DOHH2 (cell line): ENCODE data around the gene SH3BGRL2.

Source experiments
- H3F3A ChIP-seq: fragments of 200-600 bp; sonication (generic), shearing (Covaris generic); 2 replicates; pipeline ENCODE4 v1.6.0; 2016; ENCODE audit warnings: antibody characterized with exemption, mild to moderate bottlenecking; ENCODE audit not compliant: control insufficient read depth, insufficient read depth
- H3K27ac ChIP-seq: fragments of 200-600 bp; sonication (generic); 2 replicates; pipeline ENCODE4 v1.5.1; 2014; ENCODE audit warnings: low read depth, mild to moderate bottlenecking, low read length, moderate library complexity
- H3K27me3 ChIP-seq: fragments of 200-600 bp; sonication (generic); 2 replicates; pipeline ENCODE4 v1.6.1; 2014; ENCODE audit warnings: mild to moderate bottlenecking, low read length, mixed read lengths; ENCODE audit not compliant: control insufficient read depth
- H3K36me3 ChIP-seq: fragments of 200-600 bp; sonication (generic); 2 replicates; pipeline ENCODE4 v1.6.1; 2014; ENCODE audit warnings: mild to moderate bottlenecking, low read length, moderate library complexity, mixed read lengths; ENCODE audit not compliant: control insufficient read depth
- H3K4me1 ChIP-seq: fragments of 200-600 bp; sonication (generic); 2 replicates; pipeline ENCODE4 v1.6.1; 2014; ENCODE audit warnings: mild to moderate bottlenecking, low read length, mixed read lengths; ENCODE audit not compliant: control insufficient read depth
- H3K4me2 ChIP-seq: fragments of 200-600 bp; sonication (generic); 2 replicates; pipeline ENCODE4 v1.6.0; 2014; ENCODE audit warnings: mild to moderate bottlenecking, low read length, moderate library complexity
- H3K4me3 ChIP-seq: fragments of 200-600 bp; sonication (generic); 2 replicates; pipeline ENCODE4 v1.5.1; 2014; ENCODE audit warnings: mild to moderate bottlenecking, low read length, mixed read lengths
- H3K79me2 ChIP-seq: fragments of 200-600 bp; sonication (generic); 2 replicates; pipeline ENCODE4 v1.6.1; 2014; ENCODE audit warnings: mild to moderate bottlenecking, low read length, mixed read lengths; ENCODE audit not compliant: control insufficient read depth
- H3K9me2 ChIP-seq: fragments of 200-600 bp; sonication (generic); replicated peaks from 2 replicates; pipeline ENCODE4 v1.6.1; 2014; ENCODE audit warnings: mild to moderate bottlenecking, low read length, mixed read lengths; ENCODE audit not compliant: control insufficient read depth
- H3K9me3 ChIP-seq: fragments of 200-600 bp; sonication (generic); 2 replicates; pipeline ENCODE4 v1.6.1; 2014; ENCODE audit warnings: antibody characterized with exemption, low read length, mixed read lengths; ENCODE audit not compliant: control insufficient read depth, insufficient read depth
- H4K20me1 ChIP-seq: fragments of 200-600 bp; sonication (generic); 2 replicates; pipeline ENCODE4 v1.6.0; 2014; ENCODE audit warnings: low read depth, mild to moderate bottlenecking, antibody characterized with exemption, low read length, moderate library complexity; ENCODE audit not compliant: control insufficient read depth, insufficient read depth
- CTCF ChIP-seq: fragments of 200-600 bp; sonication (generic); IDR thresholded peaks from one replicate; pipeline ENCODE4 v1.5.1; 2014; ENCODE audit warnings: antibody characterized with exemption, mild to moderate bottlenecking, low read depth, low read length; ENCODE audit not compliant: poor library complexity, severe bottlenecking
- EZH2phosphoT487 ChIP-seq: fragments of 200-600 bp; sonication (generic); IDR thresholded peaks from 2 replicates; pipeline ENCODE4 v1.6.1; 2017; ENCODE audit warnings: borderline replicate concordance, mild to moderate bottlenecking, antibody characterized with exemption, low read length, moderate library complexity, mixed read lengths

The SH3BGRL2 gene

DNA sequence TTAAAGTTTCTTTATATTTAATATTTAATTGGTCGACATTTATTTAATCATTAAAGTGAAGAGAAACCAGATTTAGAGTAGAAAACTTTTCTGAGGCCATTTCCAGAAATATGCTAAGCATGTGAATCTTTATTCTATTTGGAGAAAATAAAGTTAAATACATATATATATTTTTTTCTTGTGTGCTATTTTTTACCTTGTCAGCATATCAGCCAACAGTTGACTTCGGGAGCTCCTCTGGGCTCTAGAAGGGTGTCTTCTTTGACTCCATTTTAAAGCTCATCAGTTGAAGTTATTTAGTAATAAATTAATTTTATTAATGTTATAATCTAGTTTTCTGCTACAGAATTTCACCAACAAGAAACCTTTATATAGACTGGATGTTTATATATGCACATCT, 73.1 kb downstream of the SH3BGRL2 start:
- Histone ChIP-seq H3K4me2 (no peak overlapping the region), H3K9me3 (no peaks in the 10 kb centered on the region), H3K27ac (no peak overlapping the region), H4K20me1 (no peaks in the 10 kb centered on the region), H3K4me3 (no peak overlapping the region), H3K27me3 (0 out of 2 replicates have a peak, but pooled peaks cover 2% of the 10 kb centered on the region), H3F3A (no peaks in the 10 kb centered on the region), H3K36me3 (no peaks in the 10 kb centered on the region), H3K79me2 (no peaks in the 10 kb centered on the region), H3K9me2 (no peaks in the 10 kb centered on the region), H3K4me1 (no peaks in the 10 kb centered on the region)
- no peak for TF ChIP-seq EZH2phosphoT487
- no peak for TF ChIP-seq CTCF

DNA sequence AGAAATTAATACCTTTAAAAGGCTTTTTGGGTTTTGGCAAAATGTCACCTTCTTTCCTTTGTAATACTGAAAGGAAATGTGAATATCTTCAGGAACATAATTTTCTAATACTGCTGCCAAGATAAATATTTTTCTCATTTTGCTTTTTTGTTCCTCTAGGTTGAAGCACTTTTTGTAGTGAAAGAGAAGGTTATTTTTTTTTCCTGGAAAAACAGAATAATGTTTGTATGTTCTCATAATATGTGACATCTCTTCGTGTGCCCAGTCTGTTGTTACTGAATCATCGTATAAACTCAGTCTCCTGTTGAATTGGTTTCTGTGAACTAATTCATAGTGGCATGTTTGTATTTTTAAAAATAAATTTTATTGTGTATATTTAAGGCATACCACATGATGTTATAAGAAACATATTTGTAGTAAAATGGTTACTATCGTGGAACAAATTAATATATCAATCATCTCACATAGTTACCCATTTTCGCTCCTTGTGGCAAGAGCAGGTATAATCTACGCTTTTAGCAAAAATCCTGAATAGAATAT, 74.4 kb downstream of the SH3BGRL2 start:
- Histone ChIP-seq H3K36me3 (no peaks in the 10 kb centered on the region), H3K9me3 (no peaks in the 10 kb centered on the region), H3K27me3 (0 out of 2 replicates have a peak, but pooled peaks cover 2% of the 10 kb centered on the region), H3K4me3 (no peak overlapping the region), H3K4me1 (no peaks in the 10 kb centered on the region), H3F3A (no peaks in the 10 kb centered on the region), H3K9me2 (no peaks in the 10 kb centered on the region), H4K20me1 (no peaks in the 10 kb centered on the region), H3K4me2 (no peak overlapping the region), H3K27ac (no peak overlapping the region), H3K79me2 (no peaks in the 10 kb centered on the region)
- TF ChIP-seq EZH2phosphoT487: no peak
- TF ChIP-seq CTCF: no peak

- 0 out of 2 replicates have a peak, but pooled peaks cover 2% of the 10 kb centered on the region for H3K27me3 ChIP-seq
- H3F3A ChIP-seq: no peaks in the 10 kb centered on the region
- TF ChIP-seq EZH2phosphoT487 (no peak), CTCF (no peak)
- no peaks in the 10 kb centered on the region for H3K36me3 ChIP-seq
- no peak overlapping the region for H3K4me2 ChIP-seq
- no peaks in the 10 kb centered on the region for H3K9me3 ChIP-seq
- H3K79me2 ChIP-seq: no peaks in the 10 kb centered on the region
- H3K27ac ChIP-seq: no peak overlapping the region
- no peaks in the 10 kb centered on the region for H3K4me1 ChIP-seq
- H3K9me2 ChIP-seq: no peaks in the 10 kb centered on the region
- H4K20me1 ChIP-seq: no peaks in the 10 kb centered on the region
- no peak overlapping the region for H3K4me3 ChIP-seq
Observed at GRCh38 chr6:79706527-79706926, 75.4 kb downstream of the SH3BGRL2 start.
